Coronary artery (tissue), 2 donors: ENCODE results near the gene CCDC87.

ENCODE experiments used
- DNase-seq: peaks from one replicate; pipeline ENCODE4 v3.0.0-alpha.2; 2017; ENCODE audit warnings: low spot score
- H3K27ac ChIP-seq, 2 donors: fragments of 200-600 bp; sonication (generic); one replicate each; pipeline ENCODE4 v1.5.1; 2016 to 2019
- H3K4me3 ChIP-seq: fragments of 200-600 bp; sonication (generic); 2 replicates; pipeline ENCODE4 v1.5.1; 2016; ENCODE audit warnings: mild to moderate bottlenecking, moderate library complexity
- CTCF ChIP-seq: fragments of 200-600 bp; sonication (generic); IDR thresholded peaks from one replicate; pipeline ENCODE4 v1.5.1; 2019; ENCODE audit warnings: antibody characterized with exemption

CCDC87 gene

GRCh38 chr11:66625752-66626149, 32.9 kb upstream of the CCDC87 start:
- Histone ChIP-seq H3K4me3 (no peak overlapping the region), H3K27ac (no peak overlapping the region)
- DNase-seq, result no peak
- no peak for TF ChIP-seq CTCF

- DNase-seq, result no peak
- no peak for TF ChIP-seq CTCF
- no peak overlapping the region for H3K27ac ChIP-seq
- H3K4me3 ChIP-seq, result no peak overlapping the region
Observed at GRCh38 chr11:66625041-66625751, 32.3 kb upstream of the CCDC87 start.

- no peak for TF ChIP-seq CTCF
- Histone ChIP-seq H3K4me3 (no peak overlapping the region), H3K27ac (peak overlapping the region; percentile 40 to 71)
- DNase-seq, result no peak
Observed at GRCh38 chr11:66624450-66624849, 31.6 kb upstream of the CCDC87 start.

GRCh38 chr11:66619080-66619554, 26.3 kb upstream of the CCDC87 start:
- Histone ChIP-seq H3K27ac (peak overlapping the region; percentile 88 to 96), H3K4me3 (peak overlapping the region; percentile 95)
- no peak for TF ChIP-seq CTCF
- DNase-seq, result no peak

- H3K27ac ChIP-seq, result peak overlapping the region; percentile 88 to 96
- no peak for TF ChIP-seq CTCF
- H3K4me3 ChIP-seq, result peak overlapping the region; percentile 95
- peak; percentile 89 for DNase-seq
Observed at GRCh38 chr11:66617155-66617834, 24.4 kb upstream of the CCDC87 start.

GRCh38 chr11:66616379-66617154, 23.7 kb upstream of the CCDC87 start, which contains the start of gene RBM14:
RBM14 (plus strand) TSS chr11:66616630; CDS start chr11:66616721, 91 bp downstream.
- H3K4me3 ChIP-seq, result peak within 1 kb of the TSS; percentile 95
- TF ChIP-seq CTCF, result no peak
- DNase-seq, result peak; percentile 100
- H3K27ac ChIP-seq, result peak within 1 kb of the TSS; percentile 88 to 96
